ENCODE results near the gene DNM3. TPM values are rescaled to one million over a fixed set of nuclear protein-coding genes. Genes with fewer than 3 reads are reported as not detected.

Gene DNM3
- total RNA-seq, 1 donor from 2014 or later: 1.8 TPM

DNA sequence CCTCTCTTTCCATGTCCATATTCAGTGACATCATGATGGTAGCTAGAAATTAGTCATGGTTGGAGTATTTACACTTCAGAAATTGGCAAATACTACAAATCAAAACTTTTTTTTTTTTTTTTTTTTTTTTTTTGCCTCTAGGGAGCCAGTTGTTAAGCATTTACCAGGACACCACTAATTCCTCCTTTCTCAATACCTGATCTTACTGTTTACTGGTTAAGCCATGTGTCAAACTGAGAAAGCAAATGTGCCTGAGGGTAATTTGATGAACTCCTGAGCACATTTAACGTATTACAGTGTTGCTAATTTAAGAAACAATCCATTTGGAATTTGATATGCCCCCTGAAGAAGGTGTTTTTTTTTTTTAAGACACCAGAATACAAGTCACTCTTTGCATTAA, 94.4 kb downstream of the DNM3 start:
- TF ChIP-seq CTCF (conservative IDR thresholded peaks at IDR 0.05; ENCODE audit: low read depth, low read length): no peak
- DNase-seq (ENCODE audit: low read depth): peak; percentile 63
- no peak overlapping the region for H3K4me3 ChIP-seq (ENCODE audit: low read depth, low read length)

GRCh38 chr1:171937938-171938337, 96.6 kb downstream of the DNM3 start:
- no peak for TF ChIP-seq CTCF (conservative IDR thresholded peaks at IDR 0.05; ENCODE audit: low read depth, low read length)
- no peak for DNase-seq (ENCODE audit: low read depth)
- H3K4me3 ChIP-seq (ENCODE audit: low read depth, low read length): no peak overlapping the region

DNA sequence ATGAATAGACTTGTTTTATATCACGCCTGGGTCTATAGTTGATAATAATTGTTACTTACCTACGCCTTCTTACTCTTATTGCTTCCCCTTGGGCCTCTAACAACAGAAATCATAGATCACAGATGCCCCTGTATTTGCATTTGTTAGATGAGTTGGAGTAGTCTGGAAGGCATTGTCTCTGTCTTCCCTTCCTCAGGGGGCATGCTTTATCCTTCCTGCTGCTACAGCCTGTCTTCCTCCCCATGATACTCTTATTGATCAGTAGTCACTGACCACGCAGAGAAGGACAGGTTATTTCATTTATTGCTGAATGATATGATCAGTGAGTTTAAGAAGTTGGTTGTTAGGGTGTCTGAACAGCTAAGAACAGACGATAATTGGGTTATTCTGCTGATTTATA, 98.4 kb downstream of the DNM3 start:
- no peak for DNase-seq (ENCODE audit: low read depth)
- no peak for TF ChIP-seq CTCF (conservative IDR thresholded peaks at IDR 0.05; ENCODE audit: low read depth, low read length)
- no peak overlapping the region for H3K4me3 ChIP-seq (ENCODE audit: low read depth, low read length)

GRCh38 chr1:171940368-171940767, 99.1 kb downstream of the DNM3 start:
- TF ChIP-seq CTCF (conservative IDR thresholded peaks at IDR 0.05; ENCODE audit: low read depth, low read length): no peak
- H3K4me3 ChIP-seq (ENCODE audit: low read depth, low read length): no peak overlapping the region
- DNase-seq (ENCODE audit: low read depth): peak; percentile 47

- no peak overlapping the region for H3K4me3 ChIP-seq (ENCODE audit: low read depth, low read length)
- no peak for DNase-seq (ENCODE audit: low read depth)
- no peak for TF ChIP-seq CTCF (conservative IDR thresholded peaks at IDR 0.05; ENCODE audit: low read depth, low read length)
These were observed 100.6 kb downstream of the DNM3 start for GRCh38 chr1:171941920-171942319.

DNA sequence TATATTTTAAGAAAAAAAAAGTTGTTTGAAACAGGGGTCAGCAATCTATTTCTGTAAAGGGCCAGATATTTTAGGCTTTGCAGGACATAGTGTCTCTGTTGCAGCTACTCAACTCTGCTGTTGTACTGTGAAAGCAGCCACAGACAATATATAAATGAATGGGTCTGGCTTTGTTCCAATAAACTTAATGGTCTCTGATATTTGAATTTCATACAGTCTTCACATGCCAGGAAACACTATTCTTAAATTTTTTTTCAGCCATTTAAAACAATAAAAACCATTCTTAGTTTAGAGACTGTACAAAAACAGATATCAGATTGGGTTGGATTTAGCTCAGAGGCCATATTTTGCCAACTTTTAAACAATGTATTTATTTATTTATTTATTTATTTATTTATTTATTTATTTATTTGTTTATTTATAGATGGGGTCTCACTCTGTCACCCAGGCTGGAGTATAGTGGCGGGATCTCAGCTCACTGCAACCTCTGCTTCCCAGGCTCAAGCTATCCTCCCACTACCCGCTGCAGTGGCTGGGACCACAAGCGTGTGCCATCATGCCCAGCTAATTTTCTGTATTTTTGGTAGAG, 102.8 kb downstream of the DNM3 start:
- TF ChIP-seq CTCF (conservative IDR thresholded peaks at IDR 0.05; ENCODE audit: low read depth, low read length): no peak
- H3K4me3 ChIP-seq (ENCODE audit: low read depth, low read length): no peak overlapping the region
- DNase-seq (ENCODE audit: low read depth): no peak

DNA sequence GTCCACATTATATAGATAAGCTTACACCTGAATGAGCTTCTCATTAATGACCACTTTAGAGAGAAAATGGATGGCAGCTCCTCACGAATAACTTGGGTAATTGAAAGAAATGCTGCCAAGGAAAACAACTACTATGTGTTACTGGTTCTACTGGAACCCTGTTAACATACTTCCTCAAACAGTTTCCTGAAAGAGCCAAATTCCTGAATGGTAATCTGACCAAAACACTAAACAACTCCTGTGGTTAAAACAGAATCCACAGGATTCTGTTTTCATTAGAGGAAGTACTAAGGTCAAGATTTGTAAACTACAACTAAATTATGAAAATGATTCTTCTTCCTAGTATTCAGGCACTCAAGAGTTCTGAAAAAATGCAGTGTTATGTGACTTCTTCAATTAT, 107.2 kb downstream of the DNM3 start:
- DNase-seq (ENCODE audit: low read depth): no peak
- H3K4me3 ChIP-seq (ENCODE audit: low read depth, low read length): no peak overlapping the region
- TF ChIP-seq CTCF (conservative IDR thresholded peaks at IDR 0.05; ENCODE audit: low read depth, low read length): no peak

Measured in epithelial cell of proximal tubule (primary cell).